Gastrocnemius medialis (tissue), 4 donors: Measurements from ENCODE around the gene HIVEP1. TPM values are rescaled to one million over a fixed set of nuclear protein-coding genes. Genes with fewer than 3 reads are reported as not detected.

Experiments used
- ATAC-seq, 2 donors: fragments of 150-250 bp; one replicate each; pipeline ENCODE4 v1.9.1; 2016
- DNase-seq, 2 donors: peaks; one replicate each; pipeline ENCODE4 v3.0.0-alpha.2; 2019
- H3K27ac ChIP-seq, 4 donors: fragments of 200-600 bp; sonication (generic); 1 replicate in 1 of 4; 2 replicates in 3 of 4; pipeline ENCODE4 v1.5.1; 2016 to 2018; ENCODE audit warnings: mild to moderate bottlenecking in 2 of 4, moderate library complexity in 1 of 4
- H3K27me3 ChIP-seq, 3 donors: fragments of 200-600 bp; sonication (generic) in 2 of 3; 1 replicate in 1 of 3; 2 replicates in 2 of 3; pipeline versions ENCODE4 v1.5.1 to v1.6.0; 2016 to 2019; ENCODE audit warnings: mild to moderate bottlenecking in 1 of 3, moderate library complexity in 1 of 3
- H3K36me3 ChIP-seq, 2 donors: fragments of 200-600 bp; sonication (generic) in 1 of 2; one replicate each; pipeline ENCODE4 v1.5.1; 2017 to 2018
- H3K4me1 ChIP-seq, 2 donors: fragments of 200-600 bp; sonication (generic) in 1 of 2; one replicate each; pipeline ENCODE4 v1.5.1; 2016 to 2017; ENCODE audit warnings: mild to moderate bottlenecking in 2 of 2
- H3K4me3 ChIP-seq, 4 donors: fragments of 200-600 bp; sonication (generic) in 3 of 4; 1 replicate in 1 of 4; 2 replicates in 3 of 4; pipeline ENCODE4 v1.5.1; 2016 to 2019; ENCODE audit warnings: mild to moderate bottlenecking in 2 of 4
- H3K9me3 ChIP-seq, 3 donors: fragments of 200-600 bp; sonication (generic) in 2 of 3; 1 replicate in 1 of 3; 2 replicates in 2 of 3; pipeline ENCODE4 v1.5.1; 2016 to 2019
- POLR2A ChIP-seq, 2 donors: fragments of 450-650 bp; IDR thresholded peaks; one replicate each; pipeline ENCODE4 v1.6.1; 2017; ENCODE audit warnings: antibody characterized with exemption in 2 of 2, mild to moderate bottlenecking in 2 of 2, moderate library complexity in 2 of 2
- in situ Hi-C, 4 donors: fragments of 200-750 bp; cut with MboI; loops; one replicate each; pipeline versions ENCODE4 v1.15.0 to v1.8.0; 2017; ENCODE audit warnings: low sequenced_read_pairs in 4 of 4
- intact Hi-C: fragments of 100-400 bp; cut with DNase I; formaldehyde crosslinking; loops from one replicate; pipeline ENCODE4 v1.15.1; 2023; ENCODE audit warnings: low total_unique reads
- total RNA-seq, 4 donors: library from RNA; depleted of rRNA; stranded (reverse); fragments of >200 nt; gene quantifications; one replicate each; pipeline versions ENCODE4 v1.1.0 to v1.2.3, GENCODE V29; 2016
- TF ChIP-seq, protein P1 (sequence below), 5 experiments: fragments of 450-650 bp in 3 of 5; fragments of 200-600 bp in 2 of 5; sonication (generic) in 2 of 5; IDR thresholded peaks in 4 of 5; conservative IDR thresholded peaks in 1 of 5; 1 replicate in 4 of 5; 2 replicates in 1 of 5; pipeline ENCODE4 v1.5.1; 2016 to 2019; ENCODE audit warnings: antibody characterized with exemption in 5 of 5, mild to moderate bottlenecking in 3 of 5, moderate library complexity in 3 of 5

The HIVEP1 gene
- total RNA-seq, 4 donors from 2014 or later: 8.3 to 13.5 (median 10.5) TPM

DNA sequence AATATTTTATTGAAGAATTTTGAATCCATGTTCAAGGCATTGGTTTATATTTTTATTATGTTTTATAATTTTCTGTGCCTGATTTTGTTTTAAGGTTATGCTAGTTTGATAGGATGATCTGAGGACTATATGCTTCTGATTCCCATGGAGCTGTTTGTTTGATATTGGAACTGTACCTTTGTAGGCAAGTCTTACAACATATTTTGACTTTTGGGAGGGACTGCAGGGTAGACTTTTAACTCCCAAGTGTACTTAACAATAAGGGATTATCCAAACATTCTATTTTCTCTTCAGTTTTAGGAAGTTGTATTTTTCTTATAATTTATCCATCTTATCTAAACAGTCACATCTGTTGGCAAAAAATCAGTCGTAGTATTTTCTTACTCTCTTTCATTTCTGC is 82.6 kb downstream of the HIVEP1 start:
- DNase-seq: no peak
- H3K9me3 ChIP-seq: no peaks in the 10 kb centered on the region
- no peaks in the 10 kb centered on the region for H3K27me3 ChIP-seq
- in situ Hi-C loops (no loop called here), intact Hi-C loops (no loop called here)
- H3K27ac ChIP-seq: no peak overlapping the region
- no peak for TF ChIP-seq POLR2A (IDR thresholded peaks at IDR 0.05)
- TF ChIP-seq, protein P1, sequence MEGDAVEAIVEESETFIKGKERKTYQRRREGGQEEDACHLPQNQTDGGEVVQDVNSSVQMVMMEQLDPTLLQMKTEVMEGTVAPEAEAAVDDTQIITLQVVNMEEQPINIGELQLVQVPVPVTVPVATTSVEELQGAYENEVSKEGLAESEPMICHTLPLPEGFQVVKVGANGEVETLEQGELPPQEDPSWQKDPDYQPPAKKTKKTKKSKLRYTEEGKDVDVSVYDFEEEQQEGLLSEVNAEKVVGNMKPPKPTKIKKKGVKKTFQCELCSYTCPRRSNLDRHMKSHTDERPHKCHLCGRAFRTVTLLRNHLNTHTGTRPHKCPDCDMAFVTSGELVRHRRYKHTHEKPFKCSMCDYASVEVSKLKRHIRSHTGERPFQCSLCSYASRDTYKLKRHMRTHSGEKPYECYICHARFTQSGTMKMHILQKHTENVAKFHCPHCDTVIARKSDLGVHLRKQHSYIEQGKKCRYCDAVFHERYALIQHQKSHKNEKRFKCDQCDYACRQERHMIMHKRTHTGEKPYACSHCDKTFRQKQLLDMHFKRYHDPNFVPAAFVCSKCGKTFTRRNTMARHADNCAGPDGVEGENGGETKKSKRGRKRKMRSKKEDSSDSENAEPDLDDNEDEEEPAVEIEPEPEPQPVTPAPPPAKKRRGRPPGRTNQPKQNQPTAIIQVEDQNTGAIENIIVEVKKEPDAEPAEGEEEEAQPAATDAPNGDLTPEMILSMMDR (IDR thresholded peaks at IDR 0.05 in 4 of 5, conservative IDR thresholded peaks at IDR 0.05 in 1 of 5): no peak
- H3K4me1 ChIP-seq: no peaks in the 10 kb centered on the region
- H3K4me3 ChIP-seq: no peak overlapping the region
- H3K36me3 ChIP-seq: no peaks in the 10 kb centered on the region
- ATAC-seq: no peak

DNA sequence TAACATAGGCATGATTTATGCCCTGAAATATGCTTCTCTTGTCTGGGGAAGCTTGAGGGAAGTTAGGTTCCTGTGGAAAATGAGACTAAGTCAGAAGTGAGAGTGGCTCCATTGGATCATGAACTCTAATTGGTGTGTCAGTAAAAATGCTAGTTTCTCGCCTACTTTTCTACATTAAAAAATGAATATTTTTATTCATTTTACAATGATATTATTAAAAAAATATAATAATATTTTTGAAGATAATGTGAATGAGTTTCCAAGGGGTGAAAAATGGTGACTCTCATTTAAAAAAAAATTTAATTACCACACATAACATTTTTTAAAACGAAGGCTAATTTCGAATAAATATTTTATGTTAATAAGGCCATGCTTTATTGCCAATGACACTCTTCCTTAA is 84.2 kb downstream of the HIVEP1 start:
- Histone ChIP-seq H3K4me1 (no peaks in the 10 kb centered on the region), H3K27me3 (no peaks in the 10 kb centered on the region), H3K9me3 (no peaks in the 10 kb centered on the region), H3K36me3 (no peaks in the 10 kb centered on the region), H3K27ac (no peak overlapping the region), H3K4me3 (no peak overlapping the region)
- intact Hi-C loops: no loop called here
- no peak for TF ChIP-seq POLR2A (IDR thresholded peaks at IDR 0.05)
- TF ChIP-seq, protein P1 (IDR thresholded peaks at IDR 0.05 in 4 of 5, conservative IDR thresholded peaks at IDR 0.05 in 1 of 5): no peak
- no peak for ATAC-seq
- in situ Hi-C loops: no loop called here
- DNase-seq: no peak

DNA sequence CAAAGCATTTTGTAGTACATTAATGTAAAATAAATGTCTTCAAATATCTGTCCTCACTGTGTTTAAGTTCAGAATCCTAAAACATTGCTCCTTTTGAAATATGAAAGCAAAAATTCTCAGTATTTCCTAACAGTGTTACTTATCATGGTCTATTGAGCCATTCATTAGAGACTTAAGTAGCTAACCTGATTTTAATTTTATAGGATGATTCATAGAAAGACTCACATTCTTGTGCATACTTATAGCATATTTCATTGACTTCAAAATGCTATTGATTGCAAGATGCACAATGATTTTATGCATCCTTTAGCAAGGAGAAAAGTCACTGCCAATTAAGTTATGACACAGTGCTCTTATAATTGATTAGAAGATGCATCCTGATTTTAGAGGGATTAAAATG is 85.7 kb downstream of the HIVEP1 start:
- intact Hi-C loops (no loop called here), in situ Hi-C loops (no loop called here)
- ATAC-seq: no peak
- Histone ChIP-seq H3K4me1 (no peaks in the 10 kb centered on the region), H3K4me3 (no peak overlapping the region), H3K27ac (no peak overlapping the region), H3K9me3 (no peaks in the 10 kb centered on the region), H3K27me3 (no peaks in the 10 kb centered on the region), H3K36me3 (no peaks in the 10 kb centered on the region)
- DNase-seq: no peak
- TF ChIP-seq POLR2A (IDR thresholded peaks at IDR 0.05): no peak
- TF ChIP-seq, protein P1 (IDR thresholded peaks at IDR 0.05 in 4 of 5, conservative IDR thresholded peaks at IDR 0.05 in 1 of 5): no peak

DNA sequence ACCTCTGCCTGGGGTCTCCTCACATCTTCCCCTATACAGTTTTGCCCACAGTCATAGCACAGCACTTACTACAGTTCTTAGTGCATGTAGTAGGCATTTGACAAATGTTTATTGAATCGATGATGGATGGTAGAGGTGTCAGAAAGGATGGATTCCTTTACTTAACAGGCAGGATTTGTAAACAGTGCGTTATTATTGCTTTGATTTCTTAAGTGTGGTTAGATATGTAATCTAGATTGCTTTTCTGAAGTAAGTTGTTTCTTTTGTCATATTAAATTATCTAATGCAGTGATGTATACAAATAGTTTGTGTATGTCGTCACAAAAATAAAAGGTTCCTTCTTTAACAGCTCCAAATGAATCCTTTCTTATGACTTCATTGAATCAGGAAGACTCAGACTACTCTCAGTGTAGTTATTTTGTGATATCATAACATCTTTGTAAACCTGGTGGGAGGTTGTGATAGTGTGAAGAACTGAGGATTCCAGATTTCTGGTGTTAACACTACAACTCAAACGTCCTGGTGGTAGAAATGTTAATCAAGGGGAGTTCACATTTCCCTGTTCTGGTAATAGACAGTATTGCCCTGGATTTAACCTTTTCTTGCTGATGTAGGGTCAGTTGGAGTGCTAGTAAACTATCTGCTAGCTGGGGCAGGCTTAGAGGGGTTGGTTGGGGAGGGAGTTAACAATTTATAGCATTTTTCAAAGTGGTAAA is 87.7 kb downstream of the HIVEP1 start:
- H3K4me3 ChIP-seq: no peak overlapping the region
- H3K27me3 ChIP-seq: no peaks in the 10 kb centered on the region
- H3K36me3 ChIP-seq: no peaks in the 10 kb centered on the region
- H3K9me3 ChIP-seq: no peaks in the 10 kb centered on the region
- intact Hi-C loops (no loop called here), in situ Hi-C loops (no loop called here)
- ATAC-seq (no peak), DNase-seq (no peak)
- no peak overlapping the region for H3K27ac ChIP-seq
- no peaks in the 10 kb centered on the region for H3K4me1 ChIP-seq
- TF ChIP-seq, protein P1 (IDR thresholded peaks at IDR 0.05 in 4 of 5, conservative IDR thresholded peaks at IDR 0.05 in 1 of 5): no peak
- no peak for TF ChIP-seq POLR2A (IDR thresholded peaks at IDR 0.05)

DNA sequence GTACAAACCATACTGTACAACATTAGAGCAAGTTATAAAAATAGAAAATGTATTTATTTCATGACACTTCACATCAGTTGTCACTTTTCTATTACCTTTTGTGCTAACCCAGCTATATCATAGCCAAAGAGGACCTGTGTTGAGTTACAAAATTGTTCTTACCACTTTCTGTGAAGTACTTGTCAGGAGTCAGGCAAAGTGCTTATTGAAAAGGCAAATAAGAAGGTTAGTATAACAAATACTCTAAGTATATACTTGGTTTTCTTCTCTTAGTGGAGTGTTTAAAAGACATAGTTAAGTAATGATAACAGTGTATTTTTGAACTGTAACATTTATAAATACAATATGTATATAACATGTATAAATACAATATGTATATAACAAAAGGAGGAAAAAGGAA is 88.9 kb downstream of the HIVEP1 start:
- Histone ChIP-seq H3K4me1 (no peaks in the 10 kb centered on the region), H3K36me3 (no peaks in the 10 kb centered on the region), H3K9me3 (no peaks in the 10 kb centered on the region), H3K27ac (no peak overlapping the region), H3K4me3 (no peak overlapping the region), H3K27me3 (no peaks in the 10 kb centered on the region)
- intact Hi-C loops (no loop called here), in situ Hi-C loops (no loop called here)
- no peak for ATAC-seq
- no peak for DNase-seq
- TF ChIP-seq POLR2A (IDR thresholded peaks at IDR 0.05): no peak
- TF ChIP-seq, protein P1 (IDR thresholded peaks at IDR 0.05 in 4 of 5, conservative IDR thresholded peaks at IDR 0.05 in 1 of 5): no peak
